Skeletal muscle satellite cell (primary cell): Measurements from ENCODE around the gene DNASE1.

Experiments
- H3K27me3 ChIP-seq: 2 replicates; pipeline ENCODE4 v1.7.0; 2013; ENCODE audit warnings: low read length; ENCODE audit not compliant: control insufficient read depth, insufficient read depth
- H3K36me3 ChIP-seq: 2 replicates; pipeline ENCODE4 v1.7.0; 2013; ENCODE audit warnings: mild to moderate bottlenecking, control low read depth, low read length; ENCODE audit not compliant: insufficient read depth
- H3K4me1 ChIP-seq: 2 replicates; pipeline ENCODE4 v1.7.0; 2013; ENCODE audit warnings: low read length; ENCODE audit not compliant: control insufficient read depth, insufficient read depth
- H3K4me2 ChIP-seq: 2 replicates; pipeline ENCODE4 v1.7.0; 2013; ENCODE audit warnings: mild to moderate bottlenecking, low read length
- H3K4me3 ChIP-seq: 2 replicates; pipeline ENCODE4 v1.7.0; 2013; ENCODE audit warnings: low read length
- H3K9ac ChIP-seq: 2 replicates; pipeline ENCODE4 v1.7.0; 2013; ENCODE audit warnings: mild to moderate bottlenecking, low read depth, low read length, moderate library complexity
- H3K9me3 ChIP-seq: replicated peaks from 2 replicates; pipeline ENCODE4 v1.7.0; 2013; ENCODE audit warnings: mild to moderate bottlenecking, control low read depth, low read length

The DNASE1 gene

GRCh38 chr16:3672571-3673041, 18.1 kb downstream of the DNASE1 start:
- Histone ChIP-seq H3K4me3 (no peak overlapping the region), H3K9me3 (peaks cover 11% of the 10 kb centered on the region), H3K9ac (no peak overlapping the region), H3K27me3 (no peaks in the 10 kb centered on the region), H3K4me1 (no peaks in the 10 kb centered on the region), H3K36me3 (peaks cover 53% of the 10 kb centered on the region), H3K4me2 (no peak overlapping the region)

GRCh38 chr16:3673201-3673600, 18.7 kb downstream of the DNASE1 start:
- H3K36me3 ChIP-seq, result peaks cover 55% of the 10 kb centered on the region
- peaks cover 11% of the 10 kb centered on the region for H3K9me3 ChIP-seq
- no peak overlapping the region for H3K4me3 ChIP-seq
- H3K9ac ChIP-seq, result no peak overlapping the region
- no peaks in the 10 kb centered on the region for H3K4me1 ChIP-seq
- H3K27me3 ChIP-seq, result no peaks in the 10 kb centered on the region
- H3K4me2 ChIP-seq, result no peak overlapping the region

GRCh38 chr16:3673676-3674377, 19.3 kb downstream of the DNASE1 start:
- peaks cover 5% of the 10 kb centered on the region for H3K9me3 ChIP-seq
- no peak overlapping the region for H3K4me2 ChIP-seq
- no peaks in the 10 kb centered on the region for H3K4me1 ChIP-seq
- H3K9ac ChIP-seq, result no peak overlapping the region
- H3K36me3 ChIP-seq, result peaks cover 50% of the 10 kb centered on the region
- no peak overlapping the region for H3K4me3 ChIP-seq
- H3K27me3 ChIP-seq, result no peaks in the 10 kb centered on the region

GRCh38 chr16:3674513-3675295, 20.2 kb downstream of the DNASE1 start:
- no peaks in the 10 kb centered on the region for H3K4me1 ChIP-seq
- H3K9me3 ChIP-seq, result no peaks in the 10 kb centered on the region
- H3K9ac ChIP-seq, result no peak overlapping the region
- H3K4me3 ChIP-seq, result no peak overlapping the region
- peaks cover 52% of the 10 kb centered on the region for H3K36me3 ChIP-seq
- H3K27me3 ChIP-seq, result no peaks in the 10 kb centered on the region
- no peak overlapping the region for H3K4me2 ChIP-seq

- H3K4me3 ChIP-seq, result no peak overlapping the region
- no peak overlapping the region for H3K9ac ChIP-seq
- H3K4me2 ChIP-seq, result no peak overlapping the region
- no peaks in the 10 kb centered on the region for H3K9me3 ChIP-seq
- peaks cover 52% of the 10 kb centered on the region for H3K36me3 ChIP-seq
- H3K27me3 ChIP-seq, result no peaks in the 10 kb centered on the region
- H3K4me1 ChIP-seq, result no peaks in the 10 kb centered on the region
Measured at GRCh38 chr16:3675601-3676130, 21.2 kb downstream of the DNASE1 start.

DNA sequence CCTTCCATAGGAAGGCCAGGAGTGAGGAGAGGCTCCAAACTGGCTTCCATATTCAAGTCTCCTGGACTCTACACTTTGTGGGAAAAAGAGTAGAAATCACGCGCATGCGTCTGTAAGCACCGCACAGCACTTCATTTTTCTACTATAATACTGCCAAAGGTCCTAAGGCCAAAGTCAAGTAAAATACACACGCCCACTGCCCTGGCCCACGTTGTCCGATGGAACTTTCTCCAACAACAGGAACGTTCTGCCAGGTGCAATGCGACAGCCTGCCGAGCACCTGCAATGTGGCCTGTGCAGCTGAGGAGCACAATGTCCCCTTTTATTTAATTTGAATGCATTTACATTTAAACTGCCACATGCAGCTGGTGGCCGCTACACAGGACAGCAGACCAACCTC, 23.5 kb downstream of the DNASE1 start:
- no peaks in the 10 kb centered on the region for H3K9me3 ChIP-seq
- H3K4me1 ChIP-seq, result no peaks in the 10 kb centered on the region
- H3K36me3 ChIP-seq, result peaks cover 48% of the 10 kb centered on the region
- H3K9ac ChIP-seq, result no peak overlapping the region
- no peaks in the 10 kb centered on the region for H3K27me3 ChIP-seq
- H3K4me2 ChIP-seq, result no peak overlapping the region
- H3K4me3 ChIP-seq, result no peak overlapping the region

GRCh38 chr16:3681206-3681605, 26.7 kb downstream of the DNASE1 start:
- Histone ChIP-seq H3K9me3 (no peaks in the 10 kb centered on the region), H3K4me3 (no peak overlapping the region), H3K36me3 (peaks cover 34% of the 10 kb centered on the region), H3K9ac (no peak overlapping the region), H3K4me2 (no peak overlapping the region), H3K4me1 (no peaks in the 10 kb centered on the region), H3K27me3 (no peaks in the 10 kb centered on the region)

GRCh38 chr16:3687021-3687420, 32.5 kb downstream of the DNASE1 start:
- no peak overlapping the region for H3K4me2 ChIP-seq
- H3K36me3 ChIP-seq, result peaks cover 31% of the 10 kb centered on the region
- no peaks in the 10 kb centered on the region for H3K27me3 ChIP-seq
- H3K9me3 ChIP-seq, result no peaks in the 10 kb centered on the region
- H3K4me1 ChIP-seq, result peaks cover 12% of the 10 kb centered on the region
- H3K9ac ChIP-seq, result no peak overlapping the region
- H3K4me3 ChIP-seq, result no peak overlapping the region

DNA sequence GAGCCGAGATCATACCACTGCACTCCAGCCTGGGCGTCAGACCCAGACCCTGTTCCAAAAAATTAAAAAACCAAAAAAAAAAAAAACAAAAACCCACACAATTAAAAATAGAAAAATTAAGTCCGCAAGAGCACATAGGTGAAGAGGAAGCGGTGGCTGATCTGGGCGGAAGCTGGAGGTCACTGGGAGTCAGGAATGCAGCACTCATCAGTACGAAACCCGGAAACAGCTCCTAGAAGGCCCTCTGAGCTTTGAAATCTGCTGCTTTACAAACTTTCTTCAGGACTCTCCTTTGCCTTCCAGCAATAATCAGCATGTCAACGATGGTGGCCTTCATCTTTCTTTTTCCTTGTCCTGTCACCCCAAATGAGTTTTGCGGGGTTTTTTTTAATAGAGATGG, 33.3 kb downstream of the DNASE1 start:
- H3K36me3 ChIP-seq, result peaks cover 31% of the 10 kb centered on the region
- no peaks in the 10 kb centered on the region for H3K9me3 ChIP-seq
- no peak overlapping the region for H3K9ac ChIP-seq
- peaks cover 12% of the 10 kb centered on the region for H3K4me1 ChIP-seq
- H3K4me3 ChIP-seq, result no peak overlapping the region
- no peaks in the 10 kb centered on the region for H3K27me3 ChIP-seq
- H3K4me2 ChIP-seq, result no peak overlapping the region

DNA sequence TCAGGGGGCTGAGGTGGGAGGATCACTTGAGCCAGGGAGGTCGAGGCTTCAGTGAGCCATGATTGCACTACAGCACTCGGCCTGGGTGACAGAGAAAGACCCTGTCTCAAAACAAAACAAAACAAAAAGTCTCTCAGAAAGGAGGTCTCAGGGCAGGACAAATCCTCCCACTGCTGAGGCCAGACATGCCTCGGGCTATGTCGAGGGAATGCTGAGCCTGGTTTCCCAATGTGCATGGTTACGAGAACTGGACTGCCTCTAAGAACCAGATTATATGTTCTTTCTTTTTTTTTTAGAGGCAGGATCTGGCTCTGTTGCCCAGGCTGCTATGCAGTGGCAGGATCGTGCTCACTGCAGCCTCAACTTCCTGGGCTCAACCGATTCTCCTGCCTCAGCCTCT, 35.2 kb downstream of the DNASE1 start:
- no peak overlapping the region for H3K4me3 ChIP-seq
- peaks cover 31% of the 10 kb centered on the region for H3K36me3 ChIP-seq
- H3K27me3 ChIP-seq, result no peaks in the 10 kb centered on the region
- no peaks in the 10 kb centered on the region for H3K9me3 ChIP-seq
- H3K4me2 ChIP-seq, result no peak overlapping the region
- peak overlapping the region; percentile 3 for H3K9ac ChIP-seq
- peaks cover 12% of the 10 kb centered on the region for H3K4me1 ChIP-seq

- Histone ChIP-seq H3K4me2 (peak overlapping the region; percentile 88), H3K27me3 (no peaks in the 10 kb centered on the region), H3K4me3 (peak overlapping the region; percentile 67), H3K9me3 (no peaks in the 10 kb centered on the region), H3K4me1 (peaks cover 12% of the 10 kb centered on the region), H3K9ac (peak overlapping the region; percentile 64), H3K36me3 (peaks cover 25% of the 10 kb centered on the region)
Measured at GRCh38 chr16:3690470-3690928, 36.0 kb downstream of the DNASE1 start.
